Epithelial cell of prostate (primary cell): ENCODE measurements around the gene PGM1.

Source experiments
- DNase-seq: peaks from one replicate; pipeline ENCODE4 v3.0.0-alpha.2; 2011; ENCODE audit warnings: low read depth, low spot score
- H3K27ac ChIP-seq: fragments of 450-650 bp; 2 replicates; pipeline ENCODE4 v1.5.1; 2017; ENCODE audit warnings: mild to moderate bottlenecking

The PGM1 gene

GRCh38 chr1:63599799-63600198 is 6.6 kb downstream of the PGM1 start:
- no peak for DNase-seq
- H3K27ac ChIP-seq = no peak overlapping the region

GRCh38 chr1:63600248-63600647 is 7.0 kb downstream of the PGM1 start:
- no peak overlapping the region for H3K27ac ChIP-seq
- DNase-seq = no peak

DNA sequence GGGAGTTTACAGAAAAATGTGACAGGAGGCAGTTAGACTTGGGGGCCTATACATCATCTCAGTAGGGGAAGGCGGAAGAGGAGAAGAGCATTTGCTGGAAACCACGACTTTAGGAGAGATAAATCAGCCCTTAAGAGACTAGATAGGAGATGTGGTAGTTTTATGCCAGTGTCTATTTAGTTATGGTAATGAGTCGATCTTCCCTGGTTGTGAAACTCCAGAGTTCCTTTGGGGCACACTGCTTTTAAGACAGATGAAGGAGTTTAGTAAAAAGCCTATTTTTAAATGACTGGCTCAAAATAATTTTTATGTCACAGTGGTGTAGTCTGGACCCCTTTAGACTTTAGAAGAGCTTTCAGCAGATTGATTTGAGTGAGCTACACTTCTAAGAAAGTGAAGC is 7.8 kb downstream of the PGM1 start:
- DNase-seq = no peak
- H3K27ac ChIP-seq = no peak overlapping the region

DNA sequence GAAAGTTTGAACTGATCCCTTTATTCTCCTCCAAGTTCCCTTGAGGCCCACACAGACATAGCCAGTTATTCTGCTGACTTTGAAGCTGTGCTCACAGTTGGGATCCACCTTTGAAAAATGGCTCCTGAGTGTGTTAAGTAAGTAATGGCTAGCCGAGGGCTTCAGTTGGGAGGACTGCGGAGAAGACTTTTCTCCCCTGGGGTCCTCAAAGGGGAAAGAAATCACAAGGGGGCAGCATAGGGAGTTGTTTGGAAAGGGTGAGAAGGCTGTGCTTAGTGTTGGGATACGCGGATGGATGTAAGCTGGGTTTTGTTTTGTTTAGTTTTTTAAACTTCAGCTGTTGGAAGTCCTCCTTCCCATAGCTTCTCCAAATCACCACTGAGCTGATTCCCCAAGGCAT is 8.3 kb downstream of the PGM1 start:
- no peak for DNase-seq
- no peak overlapping the region for H3K27ac ChIP-seq

DNA sequence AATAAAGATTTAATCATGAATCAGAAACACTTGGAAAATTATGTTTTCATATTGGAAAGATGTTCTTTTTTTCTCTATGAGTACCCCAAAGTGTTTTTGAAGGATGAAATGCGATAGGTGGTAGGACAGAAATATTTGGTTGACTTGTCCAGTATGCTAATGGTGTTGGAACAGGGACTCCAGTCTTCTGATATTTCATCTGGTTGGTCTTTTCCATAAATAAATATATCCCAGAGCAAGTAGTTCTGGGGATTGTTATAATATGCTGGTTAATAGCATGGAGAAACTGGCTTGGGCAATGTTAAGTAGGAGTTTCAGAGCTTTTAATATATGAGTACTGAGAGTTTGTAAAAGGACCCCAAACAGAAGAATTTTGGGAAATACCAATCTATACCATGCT is 8.7 kb downstream of the PGM1 start:
- no peak for DNase-seq
- no peak overlapping the region for H3K27ac ChIP-seq

DNA sequence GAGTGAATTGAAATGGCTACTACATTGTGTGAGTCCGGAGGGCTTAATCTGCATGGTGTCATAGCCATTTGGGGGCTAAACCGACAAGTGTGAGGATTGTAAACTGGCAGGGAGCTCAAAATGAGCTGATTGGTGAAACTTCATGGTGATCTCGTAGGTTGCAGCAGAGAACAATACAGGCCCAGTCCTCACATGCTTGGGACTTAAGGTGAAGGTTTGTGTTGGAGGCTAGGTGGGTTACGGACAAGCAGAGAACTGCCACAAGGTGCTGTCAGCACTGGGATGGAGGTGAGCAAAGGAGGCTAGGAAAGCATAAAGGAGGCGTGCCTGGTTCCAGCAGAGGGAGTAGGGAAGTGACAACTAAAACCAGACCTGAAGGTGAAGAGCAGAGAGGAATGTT is 9.4 kb downstream of the PGM1 start:
- no peak overlapping the region for H3K27ac ChIP-seq
- DNase-seq = no peak

GRCh38 chr1:63603810-63604209 is 10.6 kb downstream of the PGM1 start:
- no peak for DNase-seq
- H3K27ac ChIP-seq = no peak overlapping the region

- no peak for DNase-seq
Observed at GRCh38 chr1:63607322-63607721, 14.1 kb downstream of the PGM1 start.

GRCh38 chr1:63611231-63611630 is 18.0 kb downstream of the PGM1 start:
- DNase-seq = no peak
- H3K27ac ChIP-seq = no peak overlapping the region

More at GRCh38 chr1:63607322-63607721, 14.1 kb downstream of the PGM1 start:
- no peak overlapping the region for H3K27ac ChIP-seq

- H3K27ac ChIP-seq = no peak overlapping the region
- no peak for DNase-seq
Observed at GRCh38 chr1:63612564-63612963, 19.4 kb downstream of the PGM1 start.

DNA sequence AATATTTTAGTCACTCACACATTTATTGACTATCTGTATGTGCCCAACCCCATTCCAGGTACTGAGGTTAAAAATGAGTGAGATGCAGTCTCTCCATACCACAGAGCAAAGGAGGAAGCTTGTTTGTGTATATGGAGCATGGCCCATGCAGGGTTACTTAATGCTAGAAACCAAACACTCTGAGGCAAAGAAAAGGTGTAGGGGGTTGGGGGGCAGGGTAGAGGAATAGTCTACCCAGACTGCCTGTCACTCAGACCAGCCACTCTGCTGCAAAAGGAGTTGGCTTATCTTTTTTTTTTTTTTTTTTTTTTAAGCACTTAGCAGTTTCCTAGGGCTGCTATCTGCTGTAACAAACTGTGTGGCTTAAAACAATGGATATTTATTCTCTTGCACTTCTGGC is 19.8 kb downstream of the PGM1 start:
- no peak for DNase-seq
- no peak overlapping the region for H3K27ac ChIP-seq

DNA sequence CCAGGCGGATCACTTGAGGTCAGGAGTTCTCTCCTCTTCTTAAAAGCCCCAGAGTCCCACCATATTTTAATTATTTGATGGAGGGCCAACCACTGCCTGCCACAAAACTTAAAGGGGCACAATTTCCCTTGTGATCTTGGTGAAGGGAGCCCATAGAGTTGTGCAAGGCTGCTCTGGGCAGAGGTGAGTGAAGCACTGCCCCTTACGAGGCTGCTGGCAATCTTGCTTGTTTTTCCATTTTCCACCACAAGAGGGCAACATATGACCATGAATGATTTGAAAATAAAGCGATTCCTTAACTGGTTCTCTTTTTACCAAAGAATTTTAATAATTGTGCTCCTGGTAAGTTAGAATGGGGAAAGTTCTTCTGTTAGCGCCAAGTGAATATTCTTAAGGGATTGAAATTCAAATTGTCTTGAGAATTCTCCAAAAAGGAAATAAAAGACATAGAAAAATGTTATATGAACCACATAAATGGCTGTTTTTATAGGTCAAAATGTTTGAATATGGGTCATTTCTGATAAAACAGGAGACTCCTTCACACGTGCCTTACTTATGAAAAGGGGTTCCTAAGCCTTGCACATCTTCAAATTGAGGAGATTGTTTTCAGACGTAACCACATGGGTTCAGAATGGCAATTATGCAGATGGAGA is 22.7 kb downstream of the PGM1 start:
- H3K27ac ChIP-seq = no peak overlapping the region
- DNase-seq = no peak

GRCh38 chr1:63617450-63617849 is 24.2 kb downstream of the PGM1 start:
- no peak overlapping the region for H3K27ac ChIP-seq

GRCh38 chr1:63618011-63618410 is 24.8 kb downstream of the PGM1 start:
- no peak for DNase-seq
- no peak overlapping the region for H3K27ac ChIP-seq

More at GRCh38 chr1:63617450-63617849, 24.2 kb downstream of the PGM1 start:
- no peak for DNase-seq

DNA sequence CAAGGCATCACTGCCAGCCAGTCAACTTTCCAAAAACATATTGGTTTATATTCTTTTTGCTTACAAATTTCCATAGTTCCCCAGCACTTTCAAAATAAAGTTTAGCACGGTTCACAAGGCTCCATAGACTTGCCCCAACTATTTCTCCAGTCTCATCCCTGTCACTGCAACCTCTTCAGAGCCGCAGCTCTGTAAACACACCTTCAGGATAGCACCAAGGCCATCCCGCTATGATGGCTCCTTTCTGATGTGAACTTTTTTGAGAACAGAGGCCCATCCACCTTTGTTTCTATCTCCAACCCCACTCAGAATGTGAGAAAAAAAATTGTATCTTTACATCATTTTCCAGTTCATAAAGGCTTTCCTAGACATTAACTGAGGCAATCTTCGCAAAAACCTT is 26.3 kb downstream of the PGM1 start:
- H3K27ac ChIP-seq = no peak overlapping the region
- DNase-seq = no peak

GRCh38 chr1:63620671-63621070 is 27.5 kb downstream of the PGM1 start:
- no peak for DNase-seq
- H3K27ac ChIP-seq = no peak overlapping the region

DNA sequence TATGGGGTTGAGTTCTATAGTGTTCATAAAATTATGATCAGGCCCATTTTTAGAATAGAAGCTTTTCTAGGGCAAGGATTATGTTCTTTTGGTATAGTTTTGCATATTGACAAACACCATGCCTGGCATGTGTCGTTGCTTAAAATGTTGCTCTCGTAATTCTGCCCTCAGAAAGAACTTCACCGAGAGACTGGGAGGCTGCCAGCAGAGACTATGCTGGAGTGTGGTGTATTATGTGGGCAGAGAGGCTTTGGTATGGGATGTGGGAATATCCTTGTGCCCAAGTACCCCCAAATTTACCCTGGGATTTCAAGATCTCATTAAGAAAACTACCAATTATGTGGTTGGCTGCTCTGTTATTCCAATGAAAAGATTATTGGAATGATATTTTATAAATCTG is 27.9 kb downstream of the PGM1 start:
- H3K27ac ChIP-seq = no peak overlapping the region
- DNase-seq = no peak

GRCh38 chr1:63621698-63622097 is 28.5 kb downstream of the PGM1 start:
- DNase-seq = no peak

GRCh38 chr1:63622849-63623566 is 29.8 kb downstream of the PGM1 start:
- DNase-seq = no peak
- H3K27ac ChIP-seq = no peak overlapping the region

More at GRCh38 chr1:63621698-63622097, 28.5 kb downstream of the PGM1 start:
- H3K27ac ChIP-seq = no peak overlapping the region

- DNase-seq = no peak
- no peak overlapping the region for H3K27ac ChIP-seq
Observed at GRCh38 chr1:63623952-63624351, 30.7 kb downstream of the PGM1 start.

- no peak overlapping the region for H3K27ac ChIP-seq
- DNase-seq = no peak
Observed at GRCh38 chr1:63624911-63625310, 31.7 kb downstream of the PGM1 start.

DNA sequence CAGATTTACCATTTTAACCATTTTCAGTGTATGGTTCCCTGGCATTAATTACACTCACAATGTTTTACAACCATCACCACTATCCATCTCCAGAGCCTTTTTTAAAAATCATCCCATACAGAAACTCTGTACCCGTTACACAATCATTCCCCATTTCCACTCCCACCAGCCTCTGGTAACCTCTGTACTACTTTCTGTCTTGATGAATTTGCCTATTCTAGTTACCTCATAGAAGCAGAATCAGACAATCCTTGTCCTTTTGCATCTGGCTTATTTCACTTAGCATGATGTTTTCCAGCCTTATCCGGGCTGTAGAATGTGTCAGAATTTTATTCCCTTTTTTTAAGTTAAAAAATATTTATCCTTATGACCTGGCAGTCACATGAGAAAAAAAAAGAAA is 33.0 kb downstream of the PGM1 start:
- H3K27ac ChIP-seq = no peak overlapping the region
- DNase-seq = no peak
